ENCODE data around the gene DPYSL4. TPM values are rescaled to one million over a fixed set of nuclear protein-coding genes. Genes with fewer than 3 reads are reported as not detected.

The DPYSL4 gene
- polyA plus RNA-seq, 3 donors = 12.8 to 14.3 (median 14.2) TPM

DNA sequence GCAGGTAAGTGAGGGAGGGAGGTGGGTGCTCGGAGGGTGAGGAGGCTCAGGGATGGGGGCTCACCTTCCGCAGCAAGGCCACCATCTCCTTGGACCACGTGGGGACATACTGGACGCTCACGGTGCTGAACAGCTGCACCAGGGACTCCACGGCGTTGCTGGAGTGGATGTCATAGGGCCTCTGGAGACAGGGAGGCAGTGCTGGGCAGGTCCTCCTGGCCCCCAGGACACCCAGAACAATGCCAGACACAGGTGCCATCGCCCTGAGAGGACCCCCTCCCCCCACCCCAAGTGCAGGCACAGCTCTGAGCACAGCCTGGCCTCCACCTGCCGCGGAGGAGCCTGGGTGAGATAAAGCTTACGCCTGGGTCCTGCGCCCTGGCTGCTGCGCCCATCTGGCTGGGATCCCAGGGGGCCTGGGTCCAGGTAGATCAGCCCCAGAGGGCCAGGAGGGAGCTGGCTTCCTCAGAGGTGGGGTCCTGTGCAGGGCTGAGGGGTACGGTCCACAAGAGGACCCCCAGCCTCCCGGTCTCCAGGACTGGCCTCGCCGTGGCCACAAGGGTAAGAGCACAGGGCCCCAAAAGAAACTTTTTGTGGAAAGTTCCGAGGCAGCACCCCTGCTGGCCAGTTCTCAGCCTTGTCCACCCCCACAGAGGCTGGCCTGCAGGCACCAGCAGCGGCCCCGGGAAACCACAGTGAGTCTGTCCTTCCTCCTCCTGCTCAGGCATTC lies 37.8 kb downstream of the DPYSL4 start:
- DNase-seq (ENCODE audit: low read depth in 3 of 3, low spot score in 2 of 3) = no peak

DNA sequence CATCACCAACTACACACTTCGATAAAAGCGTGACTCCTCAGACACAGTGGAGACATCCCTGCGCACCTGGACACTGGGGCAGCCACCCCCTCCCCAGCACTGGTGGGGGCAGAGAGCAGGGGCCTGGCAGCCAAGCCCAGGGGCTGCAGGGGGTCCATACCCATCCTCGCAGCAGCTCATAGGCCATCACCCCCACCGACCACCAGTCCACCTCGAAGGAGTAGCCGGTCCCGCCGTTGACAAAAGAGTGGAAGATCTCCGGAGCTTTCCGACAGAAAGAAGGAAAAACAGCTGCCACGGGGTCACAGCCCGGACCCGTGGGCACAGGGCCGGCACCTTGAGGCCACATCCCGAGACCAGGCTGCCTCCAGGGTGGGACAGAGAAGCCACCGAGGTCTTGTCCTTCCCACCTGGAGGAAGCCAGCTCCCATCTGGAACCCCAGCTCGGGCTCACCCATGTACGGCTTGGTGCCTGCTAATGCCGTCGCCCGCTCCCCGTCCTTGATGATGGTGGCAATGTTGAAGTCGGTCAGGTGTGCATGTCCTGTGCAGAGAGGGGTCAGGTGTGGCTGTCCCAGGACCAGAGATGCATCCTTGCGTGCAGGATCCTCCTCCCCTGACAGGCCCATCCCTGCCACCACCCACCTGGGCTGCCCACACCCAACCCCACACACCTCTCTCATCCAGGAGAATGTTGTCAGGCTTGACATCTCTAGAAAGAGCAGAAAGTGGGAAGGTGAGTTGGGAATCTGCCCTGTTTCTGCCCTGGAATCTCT lies 38.5 kb downstream of the DPYSL4 start:
- no peak for DNase-seq (ENCODE audit: low read depth in 3 of 3, low spot score in 2 of 3)

DNA sequence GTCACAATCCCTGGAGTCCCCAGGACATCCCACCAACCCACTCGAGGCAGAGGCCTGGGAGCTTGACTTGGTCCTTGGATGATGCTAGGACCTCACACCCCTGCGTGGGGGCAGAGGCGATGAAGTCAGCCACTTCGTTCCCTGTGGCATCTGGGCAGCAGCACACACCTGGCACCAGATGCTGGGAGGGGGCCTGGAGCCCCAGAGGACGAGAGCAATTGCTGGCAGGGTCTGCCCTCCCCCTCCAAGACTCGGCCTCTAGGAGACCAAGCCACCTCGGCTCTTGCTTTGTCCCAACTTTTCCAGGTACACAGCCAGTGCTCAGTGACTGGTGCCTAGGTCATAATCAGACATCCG lies 39.1 kb downstream of the DPYSL4 start:
- DNase-seq (ENCODE audit: low read depth in 3 of 3, low spot score in 2 of 3) = no peak

DNA sequence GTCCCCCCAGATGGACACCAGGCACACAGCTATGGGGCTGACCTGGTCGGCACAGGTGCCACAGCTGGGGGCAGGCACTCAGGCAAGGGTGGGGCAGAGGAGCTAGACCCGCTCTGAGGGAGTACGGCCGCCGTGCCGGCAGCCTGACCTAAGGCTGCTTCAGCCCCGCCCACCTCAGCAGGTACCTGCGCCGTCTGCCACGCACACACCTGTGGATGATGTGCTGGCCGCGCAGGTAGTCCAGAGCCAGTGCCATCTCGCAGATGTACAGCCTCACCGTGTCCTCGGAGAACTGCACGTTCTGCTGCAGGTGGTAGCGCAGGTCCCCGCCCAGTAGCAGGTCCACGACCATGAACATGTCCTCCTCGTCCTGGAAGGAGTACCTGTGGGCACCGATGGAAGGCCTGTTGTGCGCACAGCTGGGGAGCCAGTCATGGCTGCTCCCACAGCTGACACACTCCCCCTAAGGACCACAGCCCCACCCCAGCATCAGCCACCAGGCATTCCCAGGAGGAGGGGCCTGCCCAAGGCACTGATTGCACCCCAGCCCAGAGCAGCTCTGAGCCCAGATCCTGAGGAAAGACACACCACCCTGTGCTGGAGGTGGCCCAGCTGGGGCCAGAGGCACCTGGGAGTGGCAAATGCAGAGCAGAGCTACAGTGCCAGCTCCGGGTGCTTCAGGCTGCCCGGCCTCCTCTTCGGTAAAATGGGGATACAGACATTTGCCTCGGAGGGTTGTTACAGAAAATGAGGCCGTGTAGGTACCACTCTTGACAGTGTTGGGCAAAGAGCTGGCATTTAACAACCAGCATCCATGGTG lies 40.0 kb downstream of the DPYSL4 start:
- no peak for DNase-seq (ENCODE audit: low read depth in 3 of 3, low spot score in 2 of 3)

DNA sequence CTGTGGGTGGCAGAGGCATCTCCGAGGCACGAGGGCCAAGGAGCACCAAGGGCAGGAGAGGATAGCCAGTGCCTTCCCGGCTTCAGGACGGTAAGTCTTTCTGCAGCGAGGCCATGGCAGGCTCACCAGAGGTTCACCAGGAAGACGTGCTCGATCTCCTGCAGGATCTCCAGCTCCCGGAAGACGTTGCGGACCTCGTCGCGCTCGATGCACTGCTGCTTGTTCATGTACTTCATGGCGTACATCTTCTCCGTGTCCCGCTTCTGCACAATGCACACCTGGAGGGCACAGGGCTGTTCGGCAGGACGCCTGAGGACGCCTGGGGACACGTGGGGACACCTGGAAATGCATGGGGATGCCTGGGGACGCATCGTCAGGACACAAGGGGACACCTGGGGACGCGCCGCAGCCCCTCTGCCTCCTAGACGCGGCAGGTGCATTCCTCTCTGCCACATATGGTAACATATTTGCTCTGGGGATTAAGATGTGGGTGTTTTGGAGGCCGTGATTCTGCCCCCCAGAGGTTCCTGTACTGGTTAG lies 41.2 kb downstream of the DPYSL4 start:
- no peak for DNase-seq (ENCODE audit: low read depth in 3 of 3, low spot score in 2 of 3)

DNA sequence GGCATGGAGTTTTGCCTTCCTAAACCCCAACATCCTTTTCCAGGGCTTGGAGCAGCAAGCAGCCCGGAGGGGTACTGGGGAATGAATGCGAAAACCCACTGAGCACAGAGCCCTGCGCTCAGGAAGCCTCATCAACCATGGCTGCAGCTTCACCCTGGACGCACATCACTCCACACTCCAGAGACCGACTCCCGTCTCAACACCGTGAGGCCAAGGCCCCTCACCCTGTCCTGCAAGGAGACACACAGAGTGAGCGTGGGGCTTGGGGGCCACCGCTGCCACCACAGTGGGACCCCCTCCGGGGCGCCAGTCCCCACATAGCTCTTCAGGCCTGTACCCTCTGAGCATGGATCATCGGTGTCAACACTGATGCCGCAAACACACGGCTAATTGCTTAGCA lies 41.9 kb downstream of the DPYSL4 start:
- no peak for DNase-seq (ENCODE audit: low read depth in 3 of 3, low spot score in 2 of 3)

DNA sequence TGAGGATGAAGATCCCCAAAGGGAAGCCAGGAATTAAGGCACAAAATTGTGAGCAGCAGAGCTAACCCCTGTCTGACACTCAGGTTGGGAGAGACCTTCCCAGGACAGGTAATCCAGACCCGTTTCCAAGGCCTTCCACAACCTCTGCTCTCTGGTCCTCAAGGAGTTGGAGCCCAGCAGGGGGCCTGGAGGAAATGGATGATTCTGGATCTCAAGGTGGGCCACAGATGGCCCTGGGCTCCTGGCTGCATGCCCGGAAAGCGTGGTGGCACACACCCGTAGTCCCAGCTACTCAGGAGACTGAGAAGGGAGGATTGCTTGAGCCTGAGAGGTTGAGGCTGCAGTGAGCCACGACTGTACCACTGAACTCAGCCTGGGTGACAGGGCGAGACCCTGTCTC lies 42.3 kb downstream of the DPYSL4 start:
- DNase-seq (ENCODE audit: low read depth in 3 of 3, low spot score in 2 of 3) = no peak

DNA sequence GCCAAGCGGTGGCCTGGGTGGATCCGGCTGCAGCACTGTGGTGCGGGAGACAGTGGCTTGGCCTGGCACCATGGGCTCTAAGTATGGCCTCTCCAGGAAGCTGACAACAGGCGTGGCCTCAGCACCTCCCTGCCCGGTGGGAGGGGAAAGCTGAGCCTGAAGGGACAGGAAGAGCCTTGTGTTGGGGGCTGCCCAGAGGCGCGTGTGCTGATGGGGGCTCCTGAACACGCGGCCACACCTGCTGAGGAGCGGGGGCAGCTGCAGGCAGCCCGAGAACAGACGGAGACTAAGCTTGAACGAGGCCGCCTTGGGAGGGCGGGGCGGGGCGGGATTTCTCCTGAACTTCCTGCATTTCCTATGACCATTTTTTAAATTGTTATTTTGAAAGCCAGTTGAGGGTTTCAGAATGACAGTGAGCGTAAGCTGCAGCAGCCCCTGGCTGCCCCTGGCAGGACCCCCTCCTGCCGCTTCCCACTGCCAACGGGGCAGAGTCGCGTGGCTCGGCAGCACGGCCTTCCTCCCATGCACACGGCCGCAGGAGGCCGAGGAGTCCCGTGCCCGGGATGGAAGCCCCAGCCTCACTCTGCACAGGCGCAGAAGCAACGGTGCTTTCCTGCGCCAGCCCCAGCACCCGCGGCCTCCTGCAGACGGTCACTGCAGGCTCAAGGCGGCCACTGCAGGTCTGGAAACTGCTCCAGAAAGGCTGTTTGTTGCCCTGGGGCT lies 43.2 kb downstream of the DPYSL4 start:
- no peak for DNase-seq (ENCODE audit: low read depth in 3 of 3, low spot score in 2 of 3)

DNA sequence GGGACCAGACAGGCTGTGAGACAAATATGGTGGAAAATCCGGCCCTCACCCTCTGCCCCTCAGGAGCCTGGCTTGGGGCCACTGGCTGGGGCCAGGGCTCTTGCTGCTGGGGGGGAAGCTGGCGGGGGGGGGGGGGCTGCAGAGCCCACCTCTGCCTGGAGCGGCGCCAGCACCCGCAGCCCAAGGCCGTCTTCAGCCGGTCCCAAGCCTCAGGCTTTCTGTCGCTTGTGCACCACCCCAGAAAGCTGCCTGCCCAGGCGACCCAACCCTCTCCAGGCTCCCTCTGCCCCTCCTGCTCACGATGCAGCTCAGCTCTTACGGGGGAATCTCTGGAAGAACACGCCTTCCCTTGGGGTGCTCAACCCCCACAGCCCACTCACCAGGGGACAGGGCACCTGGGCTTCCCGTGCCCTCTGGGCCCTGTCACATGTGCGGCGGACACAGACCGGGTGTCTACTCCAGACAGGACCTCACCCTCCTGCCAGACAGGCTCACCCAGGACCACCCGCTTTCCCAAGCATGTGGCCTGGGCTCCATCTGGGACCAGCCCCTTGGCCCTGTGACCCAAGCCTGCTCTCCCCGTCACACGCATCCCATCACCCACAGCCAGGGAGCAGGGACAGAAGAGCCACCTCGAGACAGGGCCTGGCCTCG lies 43.9 kb downstream of the DPYSL4 start:
- no peak for DNase-seq (ENCODE audit: low read depth in 3 of 3, low spot score in 2 of 3)

DNA sequence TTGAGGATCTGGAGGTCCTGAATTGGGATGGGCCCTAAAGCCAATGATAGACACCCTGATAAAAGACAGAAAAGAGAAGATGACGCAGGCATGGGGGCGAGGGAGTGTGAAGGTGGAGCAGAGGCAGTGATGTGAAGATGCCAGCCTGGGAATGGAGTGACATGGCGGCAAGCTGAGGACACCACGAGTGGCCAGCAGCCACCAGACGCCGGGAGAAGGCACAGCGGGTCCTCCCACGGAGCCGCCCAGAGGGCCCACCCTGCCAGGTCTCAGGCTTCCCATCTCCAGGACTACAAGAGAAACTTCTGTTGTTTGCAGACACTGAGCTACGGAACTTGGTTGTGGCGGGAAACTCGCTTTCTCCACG lies 44.9 kb downstream of the DPYSL4 start:
- no peak for DNase-seq (ENCODE audit: low read depth in 3 of 3, low spot score in 2 of 3)

DNA sequence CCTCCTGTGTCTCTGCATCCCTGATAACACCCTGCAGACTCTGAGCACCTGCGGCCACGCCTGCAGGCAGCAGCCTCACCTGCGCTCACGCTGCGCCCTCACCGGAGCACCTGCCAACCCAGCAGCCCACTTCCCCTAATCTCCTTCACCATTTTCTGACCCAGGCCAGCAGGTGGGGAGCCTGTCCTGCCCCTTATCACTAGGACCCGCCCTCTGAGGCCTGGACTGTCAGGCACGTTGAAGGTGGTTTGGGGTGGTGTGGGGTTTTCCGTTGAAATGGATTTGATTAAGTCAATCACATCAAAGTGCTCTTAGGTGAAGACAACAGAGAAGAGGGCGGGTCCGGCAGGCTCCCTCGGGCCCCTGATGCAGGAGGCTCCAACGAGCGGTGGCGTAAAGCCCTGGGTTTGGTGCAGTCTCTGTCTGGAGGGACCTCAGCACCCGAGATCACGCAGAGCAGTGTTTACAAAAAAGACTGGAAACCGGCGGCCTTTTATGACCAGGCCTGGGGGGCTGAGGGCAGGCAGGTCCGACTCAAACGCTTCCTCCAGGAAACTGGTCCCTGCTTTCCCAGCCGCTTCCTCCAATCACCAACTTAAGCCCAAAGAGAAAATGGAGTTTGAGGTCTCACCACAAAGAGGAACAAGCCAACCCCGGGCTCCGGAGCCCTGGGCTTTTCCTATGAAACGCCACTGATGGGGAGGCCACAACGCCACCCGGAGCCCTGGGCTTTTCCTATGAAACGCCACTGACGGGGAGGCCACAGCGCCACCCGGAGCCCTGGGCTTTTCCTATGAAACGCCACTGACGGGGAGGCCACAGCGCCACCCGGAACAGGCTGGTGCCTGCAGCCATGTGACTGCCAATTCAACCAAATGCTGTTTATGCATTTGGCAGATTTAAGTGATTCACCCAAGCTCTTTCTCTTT lies 45.5 kb downstream of the DPYSL4 start:
- DNase-seq (ENCODE audit: low read depth in 3 of 3, low spot score in 2 of 3) = no peak

DNA sequence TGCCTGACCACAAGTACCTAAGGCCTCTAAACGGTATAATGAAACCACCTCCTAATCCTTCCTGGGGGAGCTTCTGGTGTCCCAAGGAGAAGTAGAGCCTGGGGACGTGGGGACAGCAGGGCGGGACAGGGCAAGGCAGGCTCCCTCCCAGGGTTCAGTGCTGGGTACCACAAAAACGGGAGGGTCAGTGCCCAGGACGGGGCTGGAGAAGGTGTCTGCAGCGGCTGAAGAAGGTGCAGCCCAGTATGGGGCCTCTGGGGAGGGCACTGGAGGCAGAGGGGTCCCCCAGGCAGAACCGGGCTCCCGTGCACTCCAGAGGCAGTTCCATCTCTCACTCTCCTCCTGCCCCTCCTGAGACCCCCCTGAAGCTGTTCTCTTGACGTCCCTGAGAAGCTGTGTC lies 46.2 kb downstream of the DPYSL4 start:
- no peak for DNase-seq (ENCODE audit: low read depth in 3 of 3, low spot score in 2 of 3)

DNA sequence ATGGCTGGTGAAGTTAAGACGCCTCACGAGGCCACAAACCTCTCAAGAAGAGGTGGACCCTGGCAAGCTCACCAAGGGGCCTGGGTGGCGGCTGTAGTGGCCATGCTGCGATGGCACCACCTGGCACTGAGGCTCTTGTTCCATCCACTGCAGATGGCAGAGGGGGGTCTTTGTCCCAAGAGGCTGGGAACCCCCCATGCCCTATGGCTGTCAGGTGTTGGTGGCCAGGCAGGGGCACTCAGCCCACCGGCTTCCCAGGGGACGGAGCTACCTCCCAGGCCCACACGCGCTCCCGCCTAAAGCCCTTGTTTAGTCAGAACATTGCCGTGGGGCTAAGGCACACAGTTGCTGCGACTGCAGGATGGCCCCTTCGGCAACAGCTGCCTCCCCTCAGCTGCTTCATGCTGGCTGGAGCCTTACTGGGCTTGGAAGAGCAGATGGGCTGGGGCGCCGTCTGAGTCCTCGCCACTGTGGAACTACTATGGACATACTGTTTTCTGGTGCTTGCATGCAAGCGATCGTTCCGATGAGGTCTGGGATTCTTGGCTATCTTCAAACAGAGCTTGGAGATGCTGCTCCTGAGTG lies 46.8 kb downstream of the DPYSL4 start:
- no peak for DNase-seq (ENCODE audit: low read depth in 3 of 3, low spot score in 2 of 3)

DNA sequence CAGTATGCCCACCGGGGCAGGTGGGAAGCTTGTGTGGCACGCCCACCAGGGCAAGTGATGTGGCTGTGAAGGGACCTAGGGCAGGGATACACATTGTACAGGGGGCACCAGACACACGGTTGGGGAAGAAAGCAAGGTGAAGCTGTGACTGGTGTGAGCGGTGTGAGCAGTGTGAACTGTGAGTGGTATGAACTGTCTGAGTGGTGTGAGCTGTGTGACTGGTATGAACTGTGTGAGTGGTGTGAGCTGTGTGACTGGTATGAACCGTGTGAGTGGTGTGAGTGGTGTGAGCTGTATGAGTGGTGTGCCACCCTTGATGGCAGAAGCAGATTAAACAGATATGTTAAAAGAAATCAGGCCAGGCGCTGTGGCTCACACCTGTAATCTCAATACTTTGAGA lies 48.1 kb downstream of the DPYSL4 start:
- no peak for DNase-seq (ENCODE audit: low read depth in 3 of 3, low spot score in 2 of 3)

DNA sequence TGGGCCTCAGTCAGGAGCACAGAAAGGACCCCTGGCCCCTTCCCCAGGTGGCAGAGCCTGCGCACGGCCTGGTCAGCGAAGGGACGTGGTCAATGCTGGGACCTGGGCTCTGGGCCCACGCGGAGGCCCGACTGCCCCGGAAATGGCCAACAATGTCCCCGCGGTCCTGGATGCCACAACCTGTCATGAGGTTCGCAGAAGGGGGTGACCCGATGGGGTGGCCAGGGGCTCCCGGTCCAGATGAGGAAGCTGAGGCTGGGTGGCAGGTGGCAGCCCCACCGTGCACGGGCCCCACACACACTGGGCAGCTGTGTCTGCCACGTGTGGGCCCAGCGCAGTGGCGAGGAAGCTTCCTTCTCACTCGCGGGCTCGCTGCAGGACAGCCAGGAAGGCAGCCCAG lies 49.4 kb downstream of the DPYSL4 start:
- no peak for DNase-seq (ENCODE audit: low read depth in 3 of 3, low spot score in 2 of 3)

DNA sequence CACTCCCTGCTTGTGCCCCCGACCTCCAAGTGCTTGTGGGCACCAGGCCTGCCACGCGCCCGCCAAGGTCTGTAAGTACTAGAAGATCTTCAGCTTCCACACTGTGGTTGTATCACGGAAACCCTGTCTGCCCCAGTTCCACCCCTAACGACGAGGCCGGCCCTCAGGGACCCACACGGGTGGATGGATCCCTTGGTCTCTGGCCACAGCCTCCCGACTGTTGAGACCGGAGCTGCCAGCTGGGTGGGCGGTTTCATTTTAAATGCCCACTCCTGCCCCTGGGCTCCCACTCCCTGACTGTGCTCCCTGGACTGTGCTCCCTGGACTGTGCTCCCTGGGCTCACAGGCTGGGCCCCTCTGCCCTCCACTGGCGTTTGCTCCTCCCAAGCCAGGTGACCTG lies 50.1 kb downstream of the DPYSL4 start:
- DNase-seq (ENCODE audit: low read depth in 3 of 3, low spot score in 2 of 3) = no peak

DNA sequence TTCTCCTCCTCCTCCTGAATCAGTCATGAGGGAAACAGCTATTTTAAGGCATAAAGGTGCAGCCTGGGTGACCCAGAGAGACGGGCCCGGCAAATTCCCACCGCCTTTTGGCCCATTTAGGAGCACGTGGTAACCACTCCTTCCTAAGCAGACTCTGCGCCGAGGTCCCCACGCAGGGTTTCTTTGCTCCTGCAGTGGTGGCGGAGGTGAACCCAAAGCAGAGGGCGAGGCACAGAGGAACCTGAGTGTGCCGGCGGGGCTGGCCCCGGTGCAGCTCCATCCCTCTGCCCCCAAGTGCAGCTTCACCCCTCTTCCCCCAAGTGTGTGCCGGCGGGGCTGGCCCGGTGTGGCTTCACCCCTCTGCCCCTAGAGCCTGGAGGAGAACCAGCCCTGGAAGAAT lies 50.6 kb downstream of the DPYSL4 start:
- no peak for DNase-seq (ENCODE audit: low read depth in 3 of 3, low spot score in 2 of 3)

DNA sequence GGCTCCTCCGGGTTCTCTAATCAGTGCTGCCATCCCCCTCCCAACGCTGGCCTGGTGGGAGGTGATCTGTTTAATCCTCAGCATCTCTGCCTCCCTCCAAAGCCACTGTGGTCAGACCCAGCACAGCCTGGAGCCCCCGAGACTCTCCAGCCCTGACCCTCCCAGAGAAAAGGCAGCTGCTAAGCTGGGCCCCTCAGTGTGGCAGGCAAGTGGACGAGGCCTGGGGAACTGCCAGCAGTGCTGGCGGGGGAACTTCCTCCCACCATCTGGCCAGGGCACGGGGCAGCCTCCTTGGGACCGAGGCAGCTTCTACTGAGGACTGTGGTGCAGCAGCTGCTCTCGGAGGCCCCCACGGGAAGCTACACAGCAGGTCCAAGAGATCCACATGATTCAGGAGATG lies 51.1 kb downstream of the DPYSL4 start:
- DNase-seq (ENCODE audit: low read depth in 3 of 3, low spot score in 2 of 3) = no peak

Data from right renal cortex interstitium (tissue), 3 donors.